A549 (cell line): ENCODE data around the gene PXK. TPM values are rescaled to one million over a fixed set of nuclear protein-coding genes. Genes with fewer than 3 reads are reported as not detected.
A peak's percentile ranks its signal among the peaks of the same experiment; 100 is the strongest.

Experiments
- ATAC-seq, 2 experiments: fragments of 200-7000 bp in 1 of 2; fragments of >200 bp in 1 of 2; cut with Nextera tagmentation in 1 of 2; cut with Tn5 transposase in 1 of 2; 3 replicates each; pipeline versions ENCODE4 v1.8.0 to v1.9.1; 2018 to 2020; ENCODE audit warnings: mild to moderate bottlenecking in 1 of 2, moderate library complexity in 1 of 2
- CTCF ChIA-PET: fragments of 300-600 bp; sonication (Branson Sonifier 250); formaldehyde crosslinking; extraction: SDS; loops from one replicate; lab custom pipeline; 2021; ENCODE audit warnings: antibody characterized with exemption, inconsistent platforms; lab: Yijun Ruan, JAX
- POLR2A ChIA-PET: fragments of 350-600 bp; formaldehyde crosslinking; extraction: SDS; loops from one replicate; lab custom pipeline; 2021; ENCODE audit warnings: antibody characterized with exemption, inconsistent platforms; lab: Yijun Ruan, JAX
- DNase-seq, 2 experiments: peaks; one replicate each; pipeline versions ENCODE4 v3.0.0 to v3.0.0-alpha.2; 2011 to 2016; ENCODE audit warnings: low read depth in 1 of 2, low spot score in 1 of 2
- FAIRE-seq: peaks from 2 replicates; lab custom pipeline; 2011; peaks lifted over from hg19 to GRCh38; lab: Jason Lieb, UNC
- H3K27ac ChIP-seq, 2 experiments: fragments of >200 bp; sonication (Bioruptor Twin); formaldehyde crosslinking; 3 replicates each; pipeline ENCODE4 v1.5.1; 2016 to 2017
- H3K4me1 ChIP-seq: fragments of >200 bp; sonication (Bioruptor Twin); formaldehyde crosslinking; 3 replicates; pipeline ENCODE4 v1.6.1; 2016
- H3K4me2 ChIP-seq: fragments of >200 bp; sonication (Bioruptor Twin); formaldehyde crosslinking; 3 replicates; pipeline ENCODE4 v1.6.1; 2016
- H3K4me3 ChIP-seq: fragments of >200 bp; sonication (Bioruptor Twin); formaldehyde crosslinking; 3 replicates; pipeline ENCODE4 v1.5.1; 2016
- H3K9me3 ChIP-seq: fragments of >200 bp; sonication (Bioruptor Twin); formaldehyde crosslinking; 3 replicates; pipeline ENCODE4 v1.6.1; 2016
- BHLHE40 ChIP-seq: IDR thresholded peaks from 2 replicates; pipeline ENCODE4 v1.6.1; 2012; ENCODE audit warnings: low read depth, low read length, inconsistent platforms
- EHF ChIP-seq: fragments of 250-450 bp; sonication (Bioruptor Pico); IDR thresholded peaks from 2 replicates; pipeline ENCODE4 v1.5.0; 2020; ENCODE audit warnings: mild to moderate bottlenecking
- EHMT2 ChIP-seq: fragments of 200-600 bp; sonication (generic); IDR thresholded peaks from 2 replicates; pipeline ENCODE4 v1.6.1; 2016; ENCODE audit warnings: antibody characterized with exemption, low read depth, mild to moderate bottlenecking, moderate library complexity
- FOSL2 ChIP-seq, 2 experiments: fragments of 450-650 bp in 1 of 2; fragments of >200 bp in 1 of 2; sonication (Bioruptor Twin) in 1 of 2; formaldehyde crosslinking; IDR thresholded peaks; 2 replicates each; pipeline versions ENCODE4 v1.5.0 to v1.6.1; 2016 to 2020; ENCODE audit warnings: mild to moderate bottlenecking in 1 of 2, moderate library complexity in 1 of 2
- FOXS1 ChIP-seq: fragments of 250-450 bp; sonication (Bioruptor Pico); IDR thresholded peaks from 2 replicates; pipeline ENCODE4 v1.5.0; 2020; ENCODE audit warnings: mild to moderate bottlenecking, moderate library complexity
- HDAC2 ChIP-seq: fragments of 200-600 bp; sonication (generic); IDR thresholded peaks from 2 replicates; pipeline ENCODE4 v1.6.1; 2016
- HEYL ChIP-seq: fragments of 250-450 bp; sonication (Bioruptor Pico); IDR thresholded peaks from 2 replicates; pipeline ENCODE4 v1.8.0; 2021; ENCODE audit warnings: mild to moderate bottlenecking, moderate library complexity
- HOXB13 ChIP-seq: fragments of 250-450 bp; sonication (Bioruptor Pico); IDR thresholded peaks from 2 replicates; pipeline ENCODE4 v1.5.0; 2020; ENCODE audit warnings: low read depth, mild to moderate bottlenecking, moderate library complexity
- JUN ChIP-seq, 2 experiments: fragments of >200 bp; sonication (Bioruptor Twin); formaldehyde crosslinking; IDR thresholded peaks; 2 replicates in 1 of 2; 3 replicates in 1 of 2; pipeline ENCODE4 v1.6.1; 2016 to 2017
- KDM5A ChIP-seq: fragments of 200-600 bp; sonication (generic); IDR thresholded peaks from 2 replicates; pipeline ENCODE4 v1.6.1; 2016; ENCODE audit warnings: antibody characterized with exemption, mild to moderate bottlenecking
- POLR2A ChIP-seq: IDR thresholded peaks from 2 replicates; pipeline ENCODE4 v1.6.1; 2012; ENCODE audit warnings: mild to moderate bottlenecking, low read length
- POLR2AphosphoS2 ChIP-seq: conservative IDR thresholded peaks from 2 replicates; pipeline ENCODE4 v1.6.1; 2012; ENCODE audit warnings: low read length, improper control_type of control experiment, inconsistent platforms
- RAD21 ChIP-seq, 2 experiments: fragments of >200 bp in 1 of 2; sonication (Bioruptor Twin) in 1 of 2; formaldehyde crosslinking in 1 of 2; IDR thresholded peaks in 1 of 2; conservative IDR thresholded peaks in 1 of 2; 2 replicates in 1 of 2; 3 replicates in 1 of 2; pipeline ENCODE4 v1.6.1; 2012 to 2018; ENCODE audit warnings: inconsistent platforms in 1 of 2
- RFX5 ChIP-seq: fragments of 450-650 bp; IDR thresholded peaks from 2 replicates; pipeline ENCODE4 v1.7.1; 2014; ENCODE audit warnings: antibody characterized with exemption, mild to moderate bottlenecking, moderate library complexity
- RNF2 ChIP-seq: fragments of 200-600 bp; sonication (generic); IDR thresholded peaks from 2 replicates; pipeline ENCODE4 v1.6.1; 2016; ENCODE audit warnings: low read depth, mild to moderate bottlenecking, antibody characterized with exemption, moderate library complexity, borderline replicate concordance
- SMC3 ChIP-seq: fragments of >200 bp; sonication (Bioruptor Twin); formaldehyde crosslinking; IDR thresholded peaks from 3 replicates; pipeline ENCODE4 v1.6.1; 2018; ENCODE audit warnings: inconsistent platforms
- WGBS: methylation state at CpG from one replicate; pipeline ENCODE4 v1.1.6; 2017; ENCODE audit errors: missing lambda C conversion rate; 5-methylcytosine and 5-hydroxymethylcytosine counted together
- polyA plus RNA-seq, 4 experiments: library from polyadenylated mRNA; depleted of rRNA in 3 of 4; stranded (reverse); fragments of >200 nt; fragmentation: RNase III in 1 of 4; extraction: RNeasy Plus Mini Kit Qiagen cat#74134 plus additional on column Dnase treatment in 1 of 4; gene quantifications; 2 replicates in 3 of 4; 3 replicates in 1 of 4; pipeline ENCODE4 v1.2.3, GENCODE V29; 2011 to 2017
- TF ChIP-seq, protein P1 (sequence below): fragments of 250-450 bp; sonication (Bioruptor Pico); IDR thresholded peaks from 2 replicates; pipeline ENCODE4 v1.5.0; 2020; ENCODE audit warnings: low read depth, mild to moderate bottlenecking, moderate library complexity
- TF ChIP-seq, protein P2 (sequence below): fragments of >200 bp; sonication (Bioruptor Twin); formaldehyde crosslinking; IDR thresholded peaks from 3 replicates; pipeline ENCODE4 v1.5.1; 2016
- TF ChIP-seq, protein P3 (sequence below): fragments of >200 bp; sonication (Bioruptor Twin); formaldehyde crosslinking; IDR thresholded peaks from 2 replicates; pipeline ENCODE4 v1.6.1; 2016
- TF ChIP-seq, protein P4 (sequence below): IDR thresholded peaks from 2 replicates; pipeline ENCODE4 v1.6.1; 2012

The PXK gene
- polyA plus RNA-seq, 2 of the 4 experiments (the other 2 are of a cell fraction): 4.4 to 10.5 TPM

DNA sequence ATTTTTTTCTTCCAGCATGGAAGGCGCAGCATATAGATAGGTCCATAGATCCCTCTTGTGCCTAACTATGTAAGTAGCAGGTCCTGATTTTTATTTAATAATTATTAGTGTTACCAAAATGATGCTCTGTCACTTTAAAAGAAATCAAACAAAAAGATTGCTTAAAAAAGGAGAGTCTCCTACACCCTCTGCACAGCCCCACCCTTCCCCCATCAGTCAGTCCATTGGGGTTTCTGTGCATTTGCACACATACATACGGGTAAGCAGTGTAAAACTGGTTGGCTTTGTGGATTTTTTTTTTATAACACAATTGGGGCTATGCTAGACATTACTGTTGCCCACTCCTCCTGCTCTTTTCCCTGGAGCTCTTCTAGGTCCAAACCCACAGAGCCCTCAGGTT is 33.6 kb upstream of the PXK start:
- H3K27ac ChIP-seq: no peak overlapping the region
- WGBS: 60% methylated on average over 2 of the region's 2 CpGs
- CTCF ChIA-PET: interaction anchor here (0.7 to 10.4 kb wide), 13 partner anchors 11 to 332 kb away, joined by 3 to 172 read pairs (median 5); partner anchors contain the start of genes ABHD6 and DNASE1L3
- no peaks in the 10 kb centered on the region for H3K9me3 ChIP-seq
- H3K4me1 ChIP-seq: peaks cover 12% of the 10 kb centered on the region; the same call in 2 of the 3 replicates
- TF ChIP-seq, protein P1, sequence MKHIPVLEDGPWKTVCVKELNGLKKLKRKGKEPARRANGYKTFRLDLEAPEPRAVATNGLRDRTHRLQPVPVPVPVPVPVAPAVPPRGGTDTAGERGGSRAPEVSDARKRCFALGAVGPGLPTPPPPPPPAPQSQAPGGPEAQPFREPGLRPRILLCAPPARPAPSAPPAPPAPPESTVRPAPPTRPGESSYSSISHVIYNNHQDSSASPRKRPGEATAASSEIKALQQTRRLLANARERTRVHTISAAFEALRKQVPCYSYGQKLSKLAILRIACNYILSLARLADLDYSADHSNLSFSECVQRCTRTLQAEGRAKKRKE: no peak
- TF ChIP-seq EHMT2 (no peak), FOXS1 (CRISPR knock-in tag) (no peak), HEYL (CRISPR knock-in tag) (no peak), BHLHE40 (no peak), RFX5 (no peak)
- TF ChIP-seq, protein P2, sequence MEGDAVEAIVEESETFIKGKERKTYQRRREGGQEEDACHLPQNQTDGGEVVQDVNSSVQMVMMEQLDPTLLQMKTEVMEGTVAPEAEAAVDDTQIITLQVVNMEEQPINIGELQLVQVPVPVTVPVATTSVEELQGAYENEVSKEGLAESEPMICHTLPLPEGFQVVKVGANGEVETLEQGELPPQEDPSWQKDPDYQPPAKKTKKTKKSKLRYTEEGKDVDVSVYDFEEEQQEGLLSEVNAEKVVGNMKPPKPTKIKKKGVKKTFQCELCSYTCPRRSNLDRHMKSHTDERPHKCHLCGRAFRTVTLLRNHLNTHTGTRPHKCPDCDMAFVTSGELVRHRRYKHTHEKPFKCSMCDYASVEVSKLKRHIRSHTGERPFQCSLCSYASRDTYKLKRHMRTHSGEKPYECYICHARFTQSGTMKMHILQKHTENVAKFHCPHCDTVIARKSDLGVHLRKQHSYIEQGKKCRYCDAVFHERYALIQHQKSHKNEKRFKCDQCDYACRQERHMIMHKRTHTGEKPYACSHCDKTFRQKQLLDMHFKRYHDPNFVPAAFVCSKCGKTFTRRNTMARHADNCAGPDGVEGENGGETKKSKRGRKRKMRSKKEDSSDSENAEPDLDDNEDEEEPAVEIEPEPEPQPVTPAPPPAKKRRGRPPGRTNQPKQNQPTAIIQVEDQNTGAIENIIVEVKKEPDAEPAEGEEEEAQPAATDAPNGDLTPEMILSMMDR: no peak
- POLR2A ChIA-PET: no interaction called here
- FAIRE-seq (no peak), ATAC-seq (no peak), DNase-seq (no peak)
- no peak overlapping the region for H3K4me2 ChIP-seq
- H3K4me3 ChIP-seq: no peak overlapping the region

DNA sequence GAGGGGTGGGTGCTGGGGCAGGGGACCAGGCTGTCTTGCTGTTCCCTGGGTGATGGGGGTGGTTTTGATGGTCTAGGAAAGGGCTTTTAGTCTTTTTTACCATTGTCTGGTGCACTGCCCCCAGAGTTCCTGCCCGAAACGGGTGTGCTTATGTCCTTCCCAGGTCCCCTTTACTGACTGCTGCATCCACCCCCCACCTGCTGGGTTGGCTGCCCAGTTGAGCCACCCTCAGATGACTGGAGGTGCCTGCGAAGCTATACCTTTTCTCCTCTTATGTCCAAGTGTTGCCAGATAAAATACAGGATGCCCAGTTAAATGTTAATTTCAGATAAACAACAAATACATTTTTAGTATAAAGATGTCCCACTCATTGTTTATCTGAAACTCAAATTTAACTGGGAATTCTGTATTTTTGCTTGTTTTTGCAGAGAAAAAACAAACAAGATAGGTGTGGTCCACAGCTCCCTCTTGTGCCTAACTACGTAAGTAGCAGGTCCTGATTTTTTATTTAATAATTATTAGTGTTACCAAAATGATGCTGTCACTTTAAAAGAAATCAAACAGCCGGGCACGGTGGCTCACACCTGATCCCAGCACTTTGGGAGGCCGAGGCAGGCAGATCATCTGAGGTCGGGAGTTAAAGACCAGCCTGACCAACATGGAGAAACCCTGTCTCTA is 32.7 kb upstream of the PXK start:
- Histone ChIP-seq H3K9me3 (no peaks in the 10 kb centered on the region), H3K4me3 (no peak overlapping the region), H3K4me1 (peaks cover 12% of the 10 kb centered on the region; the same call in 2 of the 3 replicates), H3K27ac (no peak overlapping the region), H3K4me2 (peak overlapping the region; percentile 48)
- FAIRE-seq (no peak), DNase-seq (peak in 1 of 2 experiments; percentile 49)
- POLR2A ChIA-PET: no interaction called here
- CTCF ChIA-PET: interaction anchor here (1.0 to 10.4 kb wide), 16 partner anchors 11 to 121 kb away, joined by 3 to 172 read pairs (median 5); partner anchors contain the start of genes ABHD6 and DNASE1L3
- 12% methylated on average over 8 of the region's 8 CpGs for WGBS
- no peak for TF ChIP-seq RNF2
- no peak for TF ChIP-seq POLR2AphosphoS2
- TF ChIP-seq FOXS1 (CRISPR knock-in tag): no peak
- peak; percentile 70 to 74 for TF ChIP-seq RAD21 (conservative IDR thresholded peaks at IDR 0.05 in 1 of 2, IDR thresholded peaks at IDR 0.05 in 1 of 2)
- TF ChIP-seq SMC3: peak; percentile 78
- TF ChIP-seq JUN (IDR thresholded peaks at IDR 0.05): no peak
- TF ChIP-seq, protein P2: peak; percentile 71
- no peak for TF ChIP-seq EHF (CRISPR knock-in tag)
- TF ChIP-seq, all 56 proteins: peak for 3
- peak in 1 of 2 experiments; percentile 61; a peak in 3 of 6 replicates for ATAC-seq

DNA sequence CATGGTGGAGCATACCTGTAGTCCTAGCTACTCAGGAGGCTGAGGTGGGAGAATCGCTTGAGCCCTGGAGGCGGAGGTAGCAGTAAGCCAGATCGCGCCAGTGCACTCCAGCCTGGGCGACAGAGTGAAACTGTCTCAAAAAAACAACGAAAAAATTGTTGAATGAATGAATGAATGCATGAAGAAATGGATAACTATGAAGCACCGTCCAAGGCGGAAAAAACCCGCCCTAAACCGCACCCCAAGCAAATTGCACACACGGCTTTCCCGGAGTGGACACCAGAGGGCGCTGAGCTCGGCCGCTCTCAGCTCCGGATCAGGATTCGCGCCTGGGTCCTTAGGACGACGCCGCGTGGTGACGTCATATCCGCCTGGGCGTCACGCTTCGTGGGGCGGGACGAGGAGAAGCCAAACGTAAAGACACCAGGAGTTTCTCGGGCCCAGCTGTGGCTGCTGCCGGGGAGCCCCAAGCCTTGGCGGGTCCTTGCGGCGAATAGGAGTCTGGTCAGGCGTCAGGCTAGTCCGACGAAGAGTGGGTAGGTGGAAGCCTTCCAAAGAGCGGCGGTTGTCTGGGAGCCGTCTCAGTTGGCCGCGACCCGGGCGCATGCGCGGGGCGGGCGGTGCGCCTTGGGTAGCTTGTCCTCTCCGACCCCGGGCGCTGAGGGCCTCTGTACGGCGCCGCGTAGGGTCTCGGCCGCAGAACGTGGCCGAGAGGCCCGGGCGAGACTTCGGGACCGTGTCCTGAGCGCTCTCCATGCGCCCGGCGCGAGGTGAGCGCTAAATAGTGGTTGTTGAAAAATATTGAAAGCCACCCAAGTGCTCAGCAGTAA is 26.6 kb upstream of the PXK start, which contains the start of the genes HTD2 and RPP14:
Gene HTD2, plus strand, starts transcription at position 639 of the 830 bp plus-strand sequence. CDS start 11,094 bp downstream, outside the sequence.
Gene RPP14, plus strand, starts transcription at position 364 of the 830 bp plus-strand sequence. CDS start 4,085 bp downstream, outside the sequence.
- WGBS: 7% methylated on average over 42 of the region's 71 CpGs
- FAIRE-seq (no peak), DNase-seq (peak; percentile 64 to 96), ATAC-seq (peak; percentile 94 to 96)
- ChIA-PET POLR2A (interaction anchor here (0.7 to 1.9 kb wide), 6 partner anchors 11 to 122 kb away, joined by 3 to 12 read pairs (median 4); no protein-coding TSS in a partner anchor), CTCF (interaction anchor here (0.6 to 4.8 kb wide), 48 partner anchors 10 to 264 kb away, joined by 3 to 35 read pairs (median 4); partner anchors contain the start of genes ABHD6 and PXK)
- peak within 1 kb of the TSS; percentile 96 for H3K4me3 ChIP-seq
- peaks cover 16% of the 10 kb centered on the region for H3K4me1 ChIP-seq
- peak within 1 kb of the TSS; percentile 87 to 97 for H3K27ac ChIP-seq
- no peaks in the 10 kb centered on the region for H3K9me3 ChIP-seq
- peak within 1 kb of the TSS; percentile 91 for H3K4me2 ChIP-seq
- TF ChIP-seq FOXS1 (CRISPR knock-in tag): no peak
- TF ChIP-seq KDM5A: no peak
- TF ChIP-seq, protein P3, sequence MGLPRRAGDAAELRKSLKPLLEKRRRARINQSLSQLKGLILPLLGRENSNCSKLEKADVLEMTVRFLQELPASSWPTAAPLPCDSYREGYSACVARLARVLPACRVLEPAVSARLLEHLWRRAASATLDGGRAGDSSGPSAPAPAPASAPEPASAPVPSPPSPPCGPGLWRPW: no peak
- no peak for TF ChIP-seq FOSL2 (IDR thresholded peaks at IDR 0.05)
- TF ChIP-seq FOSL2 (CRISPR knock-in tag; IDR thresholded peaks at IDR 0.05): peak; percentile 85
- peak; percentile 57 for TF ChIP-seq POLR2A
- TF ChIP-seq HDAC2: no peak
- TF ChIP-seq RAD21 (conservative IDR thresholded peaks at IDR 0.05 in 1 of 2, IDR thresholded peaks at IDR 0.05 in 1 of 2): peak; percentile 14 to 26; a peak in 3 of 5 replicates
- TF ChIP-seq, protein P4, sequence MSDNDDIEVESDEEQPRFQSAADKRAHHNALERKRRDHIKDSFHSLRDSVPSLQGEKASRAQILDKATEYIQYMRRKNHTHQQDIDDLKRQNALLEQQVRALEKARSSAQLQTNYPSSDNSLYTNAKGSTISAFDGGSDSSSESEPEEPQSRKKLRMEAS: peak; percentile 82
- TF ChIP-seq SMC3: peak; percentile 40
- no peak for TF ChIP-seq HOXB13 (CRISPR knock-in tag)
- TF ChIP-seq, protein P1: no peak
